ENCODE data around the gene GUK1.
"Not testable (repeated sequence)": the region's sequence is repeated elsewhere in the genome, so short reads cannot be mapped to it uniquely, and the experiment has no call there.

Gene GUK1

GRCh38 chr1:228105996-228106799 lies 33.9 kb upstream of the GUK1 start:
- Histone ChIP-seq H3K27me3 (ENCODE audit: control insufficient read depth, insufficient read depth, low read length) (0 out of 2 replicates have a peak, but pooled peaks cover 2% of the 10 kb centered on the region), H3K4me3 (ENCODE audit: low read depth, low read length) (no peak overlapping the region), H3K27ac (ENCODE audit: low read depth, low read length) (no peak overlapping the region), H3K9ac (ENCODE audit: low read length) (no peak overlapping the region), H3K36me3 (ENCODE audit: control insufficient read depth, insufficient read depth, low read length) (peaks cover 24% of the 10 kb centered on the region), H3K9me3 (ENCODE audit: control insufficient read depth, insufficient read depth, low read depth, low read length) (no peaks in the 10 kb centered on the region), H3K4me1 (ENCODE audit: control insufficient read depth, insufficient read depth, low read length) (peaks cover 10% of the 10 kb centered on the region; the same call in 1 of the 2 replicates)

DNA sequence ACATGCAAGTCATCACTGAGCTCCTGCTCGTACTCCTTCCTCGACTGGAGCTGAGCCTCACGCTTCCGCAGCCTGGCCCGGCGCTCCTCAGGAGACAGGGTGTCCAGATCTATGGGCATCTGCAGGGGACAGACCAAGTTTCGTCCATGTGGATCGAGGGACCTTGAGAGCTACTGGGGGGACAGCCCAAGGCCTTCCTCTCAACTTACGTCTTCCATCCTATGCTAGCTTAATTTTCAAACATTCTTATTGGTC lies 33.4 kb upstream of the GUK1 start:
- no peak overlapping the region for H3K27ac ChIP-seq (ENCODE audit: low read depth, low read length)
- H3K4me1 ChIP-seq (ENCODE audit: control insufficient read depth, insufficient read depth, low read length): peaks cover 7% of the 10 kb centered on the region; the same call in 1 of the 2 replicates

GRCh38 chr1:228107636-228108035 lies 32.4 kb upstream of the GUK1 start:
- H3K36me3 ChIP-seq (ENCODE audit: control insufficient read depth, insufficient read depth, low read length): peaks cover 22% of the 10 kb centered on the region
- peaks cover 7% of the 10 kb centered on the region; the same call in 1 of the 2 replicates for H3K4me1 ChIP-seq (ENCODE audit: control insufficient read depth, insufficient read depth, low read length)
- no peak overlapping the region for H3K4me3 ChIP-seq (ENCODE audit: low read depth, low read length)
- no peak overlapping the region for H3K27ac ChIP-seq (ENCODE audit: low read depth, low read length)
- no peak overlapping the region for H3K9ac ChIP-seq (ENCODE audit: low read length)
- H3K9me3 ChIP-seq (ENCODE audit: control insufficient read depth, insufficient read depth, low read depth, low read length): no peaks in the 10 kb centered on the region
- 0 out of 2 replicates have a peak, but pooled peaks cover 2% of the 10 kb centered on the region for H3K27me3 ChIP-seq (ENCODE audit: control insufficient read depth, insufficient read depth, low read length)

More for the DNA sequence above, 33.4 kb upstream of the GUK1 start:
- no peak overlapping the region for H3K9ac ChIP-seq (ENCODE audit: low read length)
- H3K27me3 ChIP-seq (ENCODE audit: control insufficient read depth, insufficient read depth, low read length): 0 out of 2 replicates have a peak, but pooled peaks cover 2% of the 10 kb centered on the region
- no peaks in the 10 kb centered on the region for H3K9me3 ChIP-seq (ENCODE audit: control insufficient read depth, insufficient read depth, low read depth, low read length)
- no peak overlapping the region for H3K4me3 ChIP-seq (ENCODE audit: low read depth, low read length)
- H3K36me3 ChIP-seq (ENCODE audit: control insufficient read depth, insufficient read depth, low read length): peaks cover 22% of the 10 kb centered on the region

DNA sequence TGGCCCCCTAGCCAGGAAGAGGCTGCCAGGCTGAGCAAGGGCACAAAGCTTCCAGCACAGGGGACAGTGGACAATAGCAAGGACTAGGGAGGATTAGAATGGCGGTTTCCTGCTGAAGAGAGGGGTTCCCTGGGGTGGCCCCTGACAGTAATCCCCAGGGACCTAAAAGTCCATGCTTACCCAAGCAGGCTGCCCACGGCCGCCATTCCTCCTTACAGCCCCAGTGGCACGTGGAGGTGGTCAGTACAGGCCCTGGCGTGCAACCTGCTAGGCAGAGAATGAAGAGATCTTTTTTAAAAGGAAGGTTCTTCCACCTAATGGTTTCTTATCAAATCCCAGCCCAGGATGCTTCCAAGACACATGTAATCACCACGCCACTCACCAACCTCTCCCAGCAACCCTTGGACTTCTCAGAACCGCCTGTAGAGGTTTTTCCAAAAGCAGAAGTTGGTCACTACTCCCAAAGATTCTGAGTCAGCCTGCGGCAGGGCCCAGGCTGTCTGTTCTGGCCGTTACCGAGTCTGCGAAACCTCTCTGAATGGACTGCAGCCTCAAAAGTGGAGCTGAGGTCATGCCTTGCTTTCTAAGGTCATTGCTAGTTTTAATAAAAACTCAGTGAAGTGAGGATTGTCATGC lies 31.9 kb upstream of the GUK1 start:
- H3K4me3 ChIP-seq (ENCODE audit: low read depth, low read length): peak overlapping the region; percentile 79
- no peak overlapping the region for H3K27ac ChIP-seq (ENCODE audit: low read depth, low read length)
- H3K27me3 ChIP-seq (ENCODE audit: control insufficient read depth, insufficient read depth, low read length): 0 out of 2 replicates have a peak, but pooled peaks cover 2% of the 10 kb centered on the region
- no peaks in the 10 kb centered on the region for H3K9me3 ChIP-seq (ENCODE audit: control insufficient read depth, insufficient read depth, low read depth, low read length)
- peak overlapping the region; percentile 86 for H3K9ac ChIP-seq (ENCODE audit: low read length)
- peaks cover 22% of the 10 kb centered on the region for H3K36me3 ChIP-seq (ENCODE audit: control insufficient read depth, insufficient read depth, low read length)
- H3K4me1 ChIP-seq (ENCODE audit: control insufficient read depth, insufficient read depth, low read length): peaks cover 7% of the 10 kb centered on the region; the same call in 1 of the 2 replicates

- H3K4me3 ChIP-seq (ENCODE audit: low read depth, low read length): peak overlapping the region; percentile 79
- H3K9ac ChIP-seq (ENCODE audit: low read length): peak overlapping the region; percentile 86
- 0 out of 2 replicates have a peak, but pooled peaks cover 2% of the 10 kb centered on the region for H3K27me3 ChIP-seq (ENCODE audit: control insufficient read depth, insufficient read depth, low read length)
- H3K36me3 ChIP-seq (ENCODE audit: control insufficient read depth, insufficient read depth, low read length): peaks cover 22% of the 10 kb centered on the region
- peak overlapping the region; percentile 52; the same call in 1 of the 2 replicates for H3K27ac ChIP-seq (ENCODE audit: low read depth, low read length)
- no peaks in the 10 kb centered on the region for H3K9me3 ChIP-seq (ENCODE audit: control insufficient read depth, insufficient read depth, low read depth, low read length)
- peaks cover 7% of the 10 kb centered on the region; the same call in 1 of the 2 replicates for H3K4me1 ChIP-seq (ENCODE audit: control insufficient read depth, insufficient read depth, low read length)
Measured at GRCh38 chr1:228108742-228109072, 31.4 kb upstream of the GUK1 start.

- Histone ChIP-seq H3K27me3 (ENCODE audit: control insufficient read depth, insufficient read depth, low read length) (0 out of 2 replicates have a peak, but pooled peaks cover 2% of the 10 kb centered on the region), H3K27ac (ENCODE audit: low read depth, low read length) (peak within 1 kb of the TSS; percentile 52; the same call in 1 of the 2 replicates), H3K36me3 (ENCODE audit: control insufficient read depth, insufficient read depth, low read length) (peaks cover 22% of the 10 kb centered on the region), H3K9ac (ENCODE audit: low read length) (peak within 1 kb of the TSS; percentile 86), H3K4me1 (ENCODE audit: control insufficient read depth, insufficient read depth, low read length) (peaks cover 7% of the 10 kb centered on the region; the same call in 1 of the 2 replicates), H3K4me3 (ENCODE audit: low read depth, low read length) (peak within 1 kb of the TSS; percentile 79), H3K9me3 (ENCODE audit: control insufficient read depth, insufficient read depth, low read depth, low read length) (no peaks in the 10 kb centered on the region)
Measured at GRCh38 chr1:228109073-228109961, 30.8 kb upstream of the GUK1 start, which contains the start of gene MRPL55. Gene MRPL55, minus strand, starts transcription at chr1:228109299. Its CDS starts 1,039 bp downstream, at chr1:228108260.

- Histone ChIP-seq H3K4me1 (ENCODE audit: control insufficient read depth, insufficient read depth, low read length) (peaks cover 7% of the 10 kb centered on the region; the same call in 1 of the 2 replicates), H3K27me3 (ENCODE audit: control insufficient read depth, insufficient read depth, low read length) (0 out of 2 replicates have a peak, but pooled peaks cover 2% of the 10 kb centered on the region), H3K27ac (ENCODE audit: low read depth, low read length) (no peak overlapping the region), H3K9me3 (ENCODE audit: control insufficient read depth, insufficient read depth, low read depth, low read length) (0 out of 2 replicates have a peak, but pooled peaks cover under 1% of the 10 kb centered on the region), H3K4me3 (ENCODE audit: low read depth, low read length) (peak overlapping the region; percentile 79), H3K36me3 (ENCODE audit: control insufficient read depth, insufficient read depth, low read length) (peaks cover 22% of the 10 kb centered on the region), H3K9ac (ENCODE audit: low read length) (peak overlapping the region; percentile 65)
Measured at GRCh38 chr1:228109962-228110488, 30.1 kb upstream of the GUK1 start.

DNA sequence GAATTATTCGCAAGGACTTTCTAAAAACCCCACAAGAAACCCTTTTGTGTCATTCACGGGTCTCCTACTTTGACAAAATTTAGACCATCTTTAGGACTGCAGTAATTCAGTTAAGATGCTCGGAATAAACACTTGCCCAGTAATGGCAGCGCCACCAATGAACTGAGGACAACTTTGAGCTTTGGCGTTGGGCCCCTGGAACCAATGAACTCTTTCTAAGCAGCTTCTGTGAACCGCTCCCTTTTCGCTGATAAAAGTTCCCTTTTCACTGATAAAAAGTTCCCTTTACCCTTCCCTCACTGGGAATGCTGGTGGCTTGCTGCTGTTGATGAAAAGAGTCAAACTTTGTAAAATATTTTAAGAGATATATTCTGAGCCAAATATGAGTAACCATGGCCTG lies 29.5 kb upstream of the GUK1 start:
- peaks cover 21% of the 10 kb centered on the region for H3K36me3 ChIP-seq (ENCODE audit: control insufficient read depth, insufficient read depth, low read length)
- no peak overlapping the region for H3K9ac ChIP-seq (ENCODE audit: low read length)
- 0 out of 2 replicates have a peak, but pooled peaks cover 3% of the 10 kb centered on the region for H3K9me3 ChIP-seq (ENCODE audit: control insufficient read depth, insufficient read depth, low read depth, low read length)
- no peak overlapping the region for H3K27ac ChIP-seq (ENCODE audit: low read depth, low read length)
- H3K4me3 ChIP-seq (ENCODE audit: low read depth, low read length): peak overlapping the region; percentile 79; the same call in 1 of the 2 replicates
- 0 out of 2 replicates have a peak, but pooled peaks cover 2% of the 10 kb centered on the region for H3K27me3 ChIP-seq (ENCODE audit: control insufficient read depth, insufficient read depth, low read length)
- H3K4me1 ChIP-seq (ENCODE audit: control insufficient read depth, insufficient read depth, low read length): peaks cover 7% of the 10 kb centered on the region; the same call in 1 of the 2 replicates

GRCh38 chr1:228111315-228111714 lies 28.8 kb upstream of the GUK1 start:
- H3K36me3 ChIP-seq (ENCODE audit: control insufficient read depth, insufficient read depth, low read length): peaks cover 14% of the 10 kb centered on the region
- H3K27me3 ChIP-seq (ENCODE audit: control insufficient read depth, insufficient read depth, low read length); H3K9me3 ChIP-seq (ENCODE audit: control insufficient read depth, insufficient read depth, low read depth, low read length); H3K9ac ChIP-seq (ENCODE audit: low read length); H3K4me1 ChIP-seq (ENCODE audit: control insufficient read depth, insufficient read depth, low read length); H3K4me3 ChIP-seq (ENCODE audit: low read depth, low read length); H3K27ac ChIP-seq (ENCODE audit: low read depth, low read length): not testable (repeated sequence)

GRCh38 chr1:228112167-228112566 lies 27.9 kb upstream of the GUK1 start:
- Histone ChIP-seq H3K4me3 (ENCODE audit: low read depth, low read length) (no peak overlapping the region), H3K27ac (ENCODE audit: low read depth, low read length) (no peak overlapping the region), H3K9me3 (ENCODE audit: control insufficient read depth, insufficient read depth, low read depth, low read length) (peaks cover 12% of the 10 kb centered on the region), H3K36me3 (ENCODE audit: control insufficient read depth, insufficient read depth, low read length) (peaks cover 5% of the 10 kb centered on the region), H3K4me1 (ENCODE audit: control insufficient read depth, insufficient read depth, low read length) (peaks cover 7% of the 10 kb centered on the region; the same call in 1 of the 2 replicates), H3K27me3 (ENCODE audit: control insufficient read depth, insufficient read depth, low read length) (0 out of 2 replicates have a peak, but pooled peaks cover 2% of the 10 kb centered on the region), H3K9ac (ENCODE audit: low read length) (no peak overlapping the region)
